ENCODE results near the gene SLC9A8. TPM values are rescaled to one million over a fixed set of nuclear protein-coding genes. Genes with fewer than 3 reads are reported as not detected.

The SLC9A8 gene
- total and polyA plus RNA-seq, 2 donors (not counting 3 experiments of a cell fraction or from before 2014, with no cell fraction given): 5.1 to 14.4 TPM

DNA sequence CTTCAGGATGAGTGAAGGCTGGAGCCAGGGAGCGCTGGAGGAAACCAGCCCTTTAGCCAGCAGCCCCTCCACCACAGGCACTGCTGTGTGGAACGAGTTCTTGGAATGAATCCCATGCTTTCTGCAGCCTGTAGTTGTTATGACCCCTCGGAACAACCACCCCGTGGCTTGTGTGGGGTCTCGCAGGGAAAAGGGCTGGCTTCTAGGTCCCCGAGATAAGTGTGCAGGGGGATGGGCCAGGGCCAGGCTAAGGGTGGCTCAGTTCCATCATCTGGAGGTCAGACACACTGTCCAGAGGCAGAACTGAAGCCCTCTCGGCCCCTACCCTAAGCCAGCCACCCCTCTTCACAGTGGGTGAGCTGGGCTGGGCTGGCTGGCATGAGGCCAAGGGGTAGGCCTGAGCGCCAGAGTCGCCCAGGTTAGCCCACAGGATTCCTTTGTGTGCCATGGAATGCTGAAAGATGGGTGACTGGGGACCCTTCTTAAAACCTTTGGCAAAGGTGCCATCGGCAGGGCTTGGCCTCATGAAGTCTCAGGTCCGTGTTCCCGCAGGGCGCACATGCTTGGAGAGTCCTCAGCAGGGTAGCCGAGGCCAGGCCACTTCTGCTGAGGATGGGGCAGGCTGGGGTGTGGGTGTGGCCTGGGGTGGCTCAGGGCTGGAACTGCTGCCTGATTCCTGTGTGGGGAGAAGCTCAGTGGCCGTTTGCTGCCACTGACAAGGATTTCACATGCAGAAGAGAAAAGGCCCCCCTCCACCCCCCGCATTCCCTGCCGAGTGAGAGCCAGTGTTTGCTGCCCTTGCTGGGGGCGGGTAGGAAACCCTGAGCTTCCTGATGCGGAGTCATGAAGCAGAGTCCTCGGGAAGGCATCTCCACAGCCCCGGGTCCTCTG, 78.1 kb downstream of the SLC9A8 start:
- TF ChIP-seq GATA2 (IDR thresholded peaks at IDR 0.05; ENCODE audit: insufficient read depth, insufficient read length, low read depth, low read length): no peak
- no peak for TF ChIP-seq MAX (IDR thresholded peaks at IDR 0.05; ENCODE audit: insufficient read depth, insufficient read length)
- TF ChIP-seq POLR2A (IDR thresholded peaks at IDR 0.05; ENCODE audit: low read depth, low read length): no peak
- TF ChIP-seq CTCF (IDR thresholded peaks at IDR 0.05; ENCODE audit: extremely low read depth in 1 of 2, insufficient read depth in 1 of 2, low read depth in 1 of 2, low read length in 2 of 2): no peak
- TF ChIP-seq POLR2AphosphoS5 (IDR thresholded peaks at IDR 0.05; ENCODE audit: insufficient read depth, low read depth, low read length): no peak
- TF ChIP-seq EZH2 (IDR thresholded peaks at IDR 0.05; ENCODE audit: borderline replicate concordance, low read depth, low read length, severe bottlenecking): no peak
- TF ChIP-seq JUN (IDR thresholded peaks at IDR 0.05; ENCODE audit: borderline replicate concordance, insufficient read depth, insufficient read length, low read depth): no peak
- TF ChIP-seq MYC (IDR thresholded peaks at IDR 0.05; ENCODE audit: low read depth, low read length): no peak
- TF ChIP-seq FOS (IDR thresholded peaks at IDR 0.05; ENCODE audit: borderline replicate concordance, insufficient read depth, low read length): no peak
- Histone ChIP-seq H2AFZ (ENCODE audit: low read depth, low read length) (peak overlapping the region; percentile 7), H3K9ac (replicated peaks; ENCODE audit: extremely low read depth, insufficient read depth, low read length) (no peak overlapping the region), H3K27me3 (ENCODE audit: control insufficient read depth in 2 of 2, insufficient read depth in 2 of 2, low read length in 2 of 2) (no peaks in the 10 kb centered on the region), H3K36me3 (ENCODE audit: control insufficient read depth in 2 of 2, extremely low read depth in 1 of 2, insufficient read depth in 2 of 2, low read length in 2 of 2) (no peaks in the 10 kb centered on the region), H3K79me2 (ENCODE audit: control insufficient read depth, insufficient read depth, low read length) (no peaks in the 10 kb centered on the region), H3K27ac (ENCODE audit: insufficient read depth, low read depth, low read length) (no peak overlapping the region), H3K4me3 (replicated peaks in 1 of 3; ENCODE audit: insufficient read depth in 1 of 3, low read depth in 1 of 3, low read length in 3 of 3) (no peak overlapping the region), H3K4me1 (ENCODE audit: control insufficient read depth, extremely low read depth, insufficient read depth, low read length) (peaks cover 20% of the 10 kb centered on the region), H3K9me1 (replicated peaks; ENCODE audit: control insufficient read depth, extremely low read depth, insufficient read depth, low read length) (no peaks in the 10 kb centered on the region), H4K20me1 (replicated peaks; ENCODE audit: control insufficient read depth, extremely low read depth, insufficient read depth, low read length) (no peaks in the 10 kb centered on the region), H3K9me3 (replicated peaks; ENCODE audit: control insufficient read depth, insufficient read depth, low read length) (no peaks in the 10 kb centered on the region), H3K4me2 (ENCODE audit: insufficient read depth, low read length) (no peak overlapping the region)
- FAIRE-seq: no peak
- POLR2A ChIA-PET: no interaction called here
- CTCF ChIA-PET: interaction anchor here (0.5 to 6.6 kb wide), 10 partner anchors 11 to 349 kb away, joined by 3 to 69 read pairs (median 4); no protein-coding TSS in a partner anchor
- DNase-seq (ENCODE audit: low read depth, low spot score): peak; percentile 20
- intact Hi-C loops (cut with micrococcal nuclease) (no loop called here), dilution Hi-C loops (cut with MboI; ENCODE audit: extremely low pct_ligation_motif_present, low sequenced_read_pairs) (no loop called here)
- BruUV-seq (replicated peaks): no TSS peak

All from endothelial cell of umbilical vein (primary cell).